ENCODE results near the gene EYA3.

Gene EYA3, protein sequence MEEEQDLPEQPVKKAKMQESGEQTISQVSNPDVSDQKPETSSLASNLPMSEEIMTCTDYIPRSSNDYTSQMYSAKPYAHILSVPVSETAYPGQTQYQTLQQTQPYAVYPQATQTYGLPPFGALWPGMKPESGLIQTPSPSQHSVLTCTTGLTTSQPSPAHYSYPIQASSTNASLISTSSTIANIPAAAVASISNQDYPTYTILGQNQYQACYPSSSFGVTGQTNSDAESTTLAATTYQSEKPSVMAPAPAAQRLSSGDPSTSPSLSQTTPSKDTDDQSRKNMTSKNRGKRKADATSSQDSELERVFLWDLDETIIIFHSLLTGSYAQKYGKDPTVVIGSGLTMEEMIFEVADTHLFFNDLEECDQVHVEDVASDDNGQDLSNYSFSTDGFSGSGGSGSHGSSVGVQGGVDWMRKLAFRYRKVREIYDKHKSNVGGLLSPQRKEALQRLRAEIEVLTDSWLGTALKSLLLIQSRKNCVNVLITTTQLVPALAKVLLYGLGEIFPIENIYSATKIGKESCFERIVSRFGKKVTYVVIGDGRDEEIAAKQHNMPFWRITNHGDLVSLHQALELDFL

DNA sequence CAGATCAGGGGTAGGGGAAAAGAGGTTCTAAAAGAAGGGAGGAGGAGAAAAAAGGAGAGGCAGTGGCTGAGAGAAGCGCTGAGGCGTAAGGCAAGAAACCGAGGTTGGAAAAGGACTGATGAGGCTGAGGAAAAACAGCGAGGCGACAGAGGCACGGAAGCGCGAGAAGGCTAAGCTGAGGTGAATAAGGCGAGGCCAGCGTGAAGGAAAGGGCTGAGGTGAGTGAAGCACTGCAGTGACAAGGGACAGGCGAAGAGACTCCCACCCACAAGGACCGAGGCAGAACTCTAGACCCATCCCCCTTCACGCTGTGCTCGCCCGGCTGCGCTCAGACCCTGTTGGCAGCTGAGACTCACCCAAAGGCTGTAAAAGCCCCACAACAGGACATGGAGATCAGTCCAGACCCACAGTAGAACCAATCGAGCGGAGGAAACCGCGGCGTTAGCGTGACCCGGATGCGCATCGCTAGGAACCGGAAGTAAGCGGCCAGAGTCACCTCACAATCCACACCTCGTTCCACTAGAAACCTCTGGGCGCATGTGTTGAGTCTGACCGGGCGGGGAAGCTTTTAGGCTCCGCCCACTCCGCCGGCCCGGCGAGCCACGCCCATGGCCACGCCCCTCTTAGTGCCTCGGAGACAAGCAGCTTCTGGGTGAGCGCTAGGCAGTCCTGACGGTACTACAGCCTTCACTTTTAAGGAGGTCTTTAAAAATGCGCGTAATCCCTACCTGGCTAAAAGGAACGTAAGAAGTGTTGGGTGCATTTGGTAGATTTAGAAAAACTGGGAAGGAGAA is at the start of gene EYA3:
Gene EYA3, minus strand, starts transcription at position 443 of the 794 bp plus-strand sequence. CDS start 30,584 bp downstream, outside the sequence.
- H3K27me3 ChIP-seq (ENCODE audit: control insufficient read depth in 1 of 2, insufficient read depth in 2 of 2, low read length in 2 of 2), result no peaks in the 10 kb centered on the region
- H3K4me3 ChIP-seq (ENCODE audit: low read length in 2 of 2), result peak within 1 kb of the TSS; percentile 92 to 100
- H3K36me3 ChIP-seq (ENCODE audit: control insufficient read depth in 2 of 2, insufficient read depth in 2 of 2, low read length in 2 of 2), result no peaks in the 10 kb centered on the region
- peak within 1 kb of the TSS; percentile 86 to 98 for H3K9ac ChIP-seq (ENCODE audit: low read length in 2 of 2)
- peak within 1 kb of the TSS; percentile 93 for H3K27ac ChIP-seq (ENCODE audit: low read length)
- peaks cover 8% of the 10 kb centered on the region for H3K4me1 ChIP-seq (ENCODE audit: control insufficient read depth, insufficient read depth, low read length)
- no peaks in the 10 kb centered on the region for H3K9me3 ChIP-seq (ENCODE audit: control insufficient read depth in 2 of 2, low read length in 2 of 2)

DNA sequence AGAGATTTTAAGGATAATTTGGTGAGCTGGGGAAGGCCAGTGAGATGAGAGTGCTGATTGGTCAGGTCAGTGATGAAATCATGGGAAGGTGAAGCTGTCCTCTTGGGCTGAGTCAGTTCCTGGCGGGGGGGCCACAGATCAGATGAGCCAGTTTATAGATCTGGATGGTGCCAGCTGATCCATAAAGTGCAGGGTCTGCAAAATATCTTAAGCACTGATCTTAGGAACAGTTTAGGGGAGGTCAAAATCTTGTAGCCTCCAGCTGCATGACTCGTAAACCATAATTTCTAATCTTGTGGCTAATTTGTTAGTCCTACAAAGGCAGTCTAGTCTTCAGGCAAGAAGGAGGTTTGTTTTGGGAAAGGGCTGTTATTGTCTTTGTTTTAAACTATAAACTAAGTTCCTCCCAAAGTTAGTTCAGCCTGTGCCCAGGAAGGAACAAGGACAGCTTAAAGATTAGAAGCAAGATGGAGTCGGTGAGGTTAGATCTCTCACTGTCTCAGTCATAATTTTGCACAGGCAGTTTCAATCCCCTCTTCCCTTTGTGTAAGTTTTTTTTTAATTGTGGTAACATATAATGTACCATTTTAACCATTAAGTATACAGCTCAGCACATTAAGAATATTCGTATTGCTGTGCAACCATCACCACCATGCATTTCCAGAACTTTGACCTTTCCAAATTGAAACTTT is 48.7 kb upstream of the EYA3 start:
- H3K27ac ChIP-seq (ENCODE audit: low read length), result no peak overlapping the region
- H3K27me3 ChIP-seq (ENCODE audit: control insufficient read depth in 1 of 2, insufficient read depth in 2 of 2, low read length in 2 of 2), result no peaks in the 10 kb centered on the region
- H3K9me3 ChIP-seq (ENCODE audit: control insufficient read depth in 2 of 2, low read length in 2 of 2), result no peaks in the 10 kb centered on the region
- H3K36me3 ChIP-seq (ENCODE audit: control insufficient read depth in 2 of 2, insufficient read depth in 2 of 2, low read length in 2 of 2), result no peaks in the 10 kb centered on the region
- no peaks in the 10 kb centered on the region for H3K4me1 ChIP-seq (ENCODE audit: control insufficient read depth, insufficient read depth, low read length)
- H3K4me3 ChIP-seq (ENCODE audit: low read length in 2 of 2), result no peak overlapping the region
- no peak overlapping the region for H3K9ac ChIP-seq (ENCODE audit: low read length in 2 of 2)

DNA sequence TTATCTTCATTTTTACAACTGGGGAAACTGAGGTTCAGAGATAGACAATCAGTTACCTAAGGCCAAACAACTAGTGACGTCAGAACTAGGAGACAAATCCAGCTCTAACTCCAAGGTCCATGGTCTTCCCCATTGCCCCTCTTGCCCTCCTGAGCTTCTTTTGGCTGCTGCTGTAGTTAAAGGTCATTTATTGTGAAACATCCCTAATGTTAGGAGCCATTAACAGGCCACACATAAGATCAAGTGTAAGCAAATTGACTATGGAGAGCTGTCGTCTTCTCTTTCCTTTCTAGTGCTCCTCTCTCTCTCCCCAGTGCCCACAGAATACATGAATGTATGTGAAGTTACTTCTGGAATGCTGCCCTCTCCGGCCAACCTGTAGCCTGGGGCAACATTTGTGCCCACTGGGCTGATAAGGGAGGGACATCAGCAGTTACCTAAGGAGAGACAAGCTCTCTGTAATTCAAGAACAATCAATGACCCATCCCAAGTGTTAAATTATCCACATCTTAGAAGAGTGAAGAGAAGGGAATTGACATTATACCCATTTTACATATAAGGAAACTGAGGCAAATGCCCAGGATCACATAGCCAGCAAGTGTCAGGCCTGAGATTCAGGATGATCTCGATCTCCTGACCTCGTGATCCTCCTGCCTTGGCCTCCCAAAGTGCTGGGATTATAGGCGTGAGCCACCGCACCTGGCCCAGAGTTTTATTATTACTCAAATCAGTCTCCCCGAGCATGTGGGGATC is 47.9 kb upstream of the EYA3 start:
- H3K36me3 ChIP-seq (ENCODE audit: control insufficient read depth in 2 of 2, insufficient read depth in 2 of 2, low read length in 2 of 2), result no peaks in the 10 kb centered on the region
- H3K27ac ChIP-seq (ENCODE audit: low read length), result no peak overlapping the region
- no peak overlapping the region for H3K4me3 ChIP-seq (ENCODE audit: low read length in 2 of 2)
- no peak overlapping the region for H3K9ac ChIP-seq (ENCODE audit: low read length in 2 of 2)
- H3K9me3 ChIP-seq (ENCODE audit: control insufficient read depth in 2 of 2, low read length in 2 of 2), result no peaks in the 10 kb centered on the region
- H3K4me1 ChIP-seq (ENCODE audit: control insufficient read depth, insufficient read depth, low read length), result no peaks in the 10 kb centered on the region
- no peaks in the 10 kb centered on the region for H3K27me3 ChIP-seq (ENCODE audit: control insufficient read depth in 1 of 2, insufficient read depth in 2 of 2, low read length in 2 of 2)

DNA sequence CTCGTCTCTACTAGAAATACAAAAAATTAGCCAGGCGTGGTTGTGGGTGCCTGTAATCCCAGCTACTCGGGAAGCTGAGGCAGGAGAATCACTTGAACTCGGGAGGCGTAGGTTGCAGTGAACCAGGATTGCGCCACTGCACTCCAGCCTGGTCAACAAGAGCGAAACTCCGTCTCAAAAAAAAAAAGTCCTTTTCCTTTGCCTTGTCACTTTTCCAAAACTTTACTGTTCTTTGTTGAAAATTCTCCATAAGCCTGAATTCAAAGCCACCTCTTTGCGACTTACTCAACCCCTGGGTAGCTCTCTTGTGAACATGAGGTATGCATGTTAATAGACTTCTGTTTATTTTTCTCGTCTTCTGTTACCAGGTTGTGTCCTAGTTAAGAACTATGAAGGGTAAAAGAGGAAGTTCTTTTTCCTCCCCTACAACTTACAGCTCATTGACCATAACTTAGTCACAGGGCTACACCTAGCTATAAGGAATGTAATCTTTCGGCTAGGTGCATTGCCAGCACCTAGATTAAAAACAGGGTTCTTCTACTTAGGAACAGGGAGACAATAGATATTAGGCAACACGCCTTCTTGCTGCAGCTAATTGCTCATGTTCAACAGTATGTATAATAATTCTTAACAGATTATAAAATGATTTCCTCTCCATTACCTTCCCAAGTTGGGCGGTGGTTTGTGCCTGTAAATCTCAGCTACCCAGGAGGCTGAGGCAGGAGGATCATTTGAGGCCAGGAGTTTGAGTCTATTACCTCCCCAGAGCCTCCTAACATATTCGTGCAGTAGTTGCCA is 47.2 kb upstream of the EYA3 start:
- Histone ChIP-seq H3K4me3 (ENCODE audit: low read length in 2 of 2) (no peak overlapping the region), H3K36me3 (ENCODE audit: control insufficient read depth in 2 of 2, insufficient read depth in 2 of 2, low read length in 2 of 2) (no peaks in the 10 kb centered on the region), H3K27ac (ENCODE audit: low read length) (no peak overlapping the region), H3K4me1 (ENCODE audit: control insufficient read depth, insufficient read depth, low read length) (no peaks in the 10 kb centered on the region), H3K27me3 (ENCODE audit: control insufficient read depth in 1 of 2, insufficient read depth in 2 of 2, low read length in 2 of 2) (no peaks in the 10 kb centered on the region), H3K9ac (ENCODE audit: low read length in 2 of 2) (no peak overlapping the region), H3K9me3 (ENCODE audit: control insufficient read depth in 2 of 2, low read length in 2 of 2) (no peaks in the 10 kb centered on the region)

DNA sequence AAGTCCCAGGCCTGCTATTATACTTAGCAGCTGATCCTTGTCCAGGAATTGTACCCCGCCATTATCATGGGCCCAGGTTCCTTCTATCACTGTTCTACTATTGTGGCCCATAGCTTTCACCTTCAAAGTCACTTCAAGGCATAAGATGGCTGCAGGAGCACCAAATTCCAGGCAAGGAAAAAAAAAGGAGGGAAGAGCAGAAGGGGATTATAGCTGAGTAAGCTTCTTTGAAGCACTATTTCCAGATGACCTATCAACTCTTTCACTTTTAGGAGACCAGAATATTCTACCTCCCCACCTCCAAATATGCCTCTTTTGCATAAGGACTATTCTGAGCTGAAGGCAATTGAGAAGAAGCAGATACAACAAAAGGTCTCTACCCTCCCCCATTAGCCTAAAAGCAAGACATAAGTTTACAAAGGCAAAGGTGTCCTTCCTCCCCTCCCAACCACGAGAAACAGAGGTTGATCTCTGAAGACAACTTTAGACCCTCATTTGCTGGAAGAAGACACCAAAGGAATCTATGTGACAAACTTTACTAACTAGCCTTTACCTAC is 46.3 kb upstream of the EYA3 start:
- H3K4me3 ChIP-seq (ENCODE audit: low read length in 2 of 2), result no peak overlapping the region
- H3K27ac ChIP-seq (ENCODE audit: low read length), result no peak overlapping the region
- H3K9ac ChIP-seq (ENCODE audit: low read length in 2 of 2), result no peak overlapping the region
- no peaks in the 10 kb centered on the region for H3K36me3 ChIP-seq (ENCODE audit: control insufficient read depth in 2 of 2, insufficient read depth in 2 of 2, low read length in 2 of 2)
- H3K4me1 ChIP-seq (ENCODE audit: control insufficient read depth, insufficient read depth, low read length), result no peaks in the 10 kb centered on the region
- H3K27me3 ChIP-seq (ENCODE audit: control insufficient read depth in 1 of 2, insufficient read depth in 2 of 2, low read length in 2 of 2), result no peaks in the 10 kb centered on the region
- H3K9me3 ChIP-seq (ENCODE audit: control insufficient read depth in 2 of 2, low read length in 2 of 2), result no peaks in the 10 kb centered on the region

DNA sequence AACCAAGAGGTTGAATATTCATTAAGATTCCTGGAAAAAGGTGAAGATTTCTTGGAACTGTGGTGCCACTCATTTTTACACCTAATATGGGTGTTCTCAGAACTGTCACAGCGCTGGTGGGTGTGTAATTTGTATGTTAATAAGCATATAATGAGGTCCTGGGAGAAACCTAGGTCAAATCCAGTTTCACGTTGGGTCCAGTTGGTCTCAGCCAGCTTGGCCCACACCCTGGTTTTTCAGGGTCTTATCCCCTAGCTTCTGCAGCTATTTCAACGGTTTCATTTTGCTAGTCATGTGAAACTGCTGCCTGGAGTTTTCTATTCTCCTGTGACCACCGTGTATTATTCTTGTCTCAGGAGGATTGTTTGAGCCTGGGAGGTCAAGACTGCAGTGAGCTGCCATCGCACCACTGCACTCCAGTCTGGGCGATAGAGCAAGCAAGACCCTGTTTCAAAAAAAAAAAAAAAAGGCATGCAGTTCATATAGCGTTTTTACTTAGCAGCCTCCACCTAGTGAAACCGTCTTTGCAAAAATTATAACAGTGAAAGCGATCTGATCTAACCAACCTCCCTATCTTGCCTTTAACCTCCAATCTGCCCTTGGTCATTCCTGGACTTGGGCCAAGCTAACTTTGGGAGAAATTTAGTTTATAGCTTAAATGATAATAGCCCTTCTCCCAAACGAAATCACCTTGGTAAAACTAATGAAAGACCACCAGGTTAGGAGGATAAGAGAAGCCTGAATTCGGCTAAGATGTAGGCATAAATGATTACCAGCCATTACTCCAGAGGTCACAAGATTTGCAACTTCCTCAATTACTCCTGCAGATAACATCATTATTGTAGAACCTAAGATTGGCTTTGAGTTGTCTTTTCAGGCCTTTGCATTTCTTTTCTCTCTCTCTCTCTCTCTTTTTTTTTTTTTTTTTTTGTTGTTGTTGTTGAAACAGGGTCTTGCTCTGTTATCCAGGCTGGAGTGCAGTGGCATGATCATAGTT is 44.1 kb upstream of the EYA3 start:
- Histone ChIP-seq H3K9me3 (ENCODE audit: control insufficient read depth in 2 of 2, low read length in 2 of 2) (no peaks in the 10 kb centered on the region), H3K4me1 (ENCODE audit: control insufficient read depth, insufficient read depth, low read length) (no peaks in the 10 kb centered on the region), H3K9ac (ENCODE audit: low read length in 2 of 2) (no peak overlapping the region), H3K4me3 (ENCODE audit: low read length in 2 of 2) (no peak overlapping the region), H3K36me3 (ENCODE audit: control insufficient read depth in 2 of 2, insufficient read depth in 2 of 2, low read length in 2 of 2) (no peaks in the 10 kb centered on the region), H3K27me3 (ENCODE audit: control insufficient read depth in 1 of 2, insufficient read depth in 2 of 2, low read length in 2 of 2) (peaks cover 0 to 4% of the 10 kb centered on the region in 2 donors), H3K27ac (ENCODE audit: low read length) (no peak overlapping the region)

DNA sequence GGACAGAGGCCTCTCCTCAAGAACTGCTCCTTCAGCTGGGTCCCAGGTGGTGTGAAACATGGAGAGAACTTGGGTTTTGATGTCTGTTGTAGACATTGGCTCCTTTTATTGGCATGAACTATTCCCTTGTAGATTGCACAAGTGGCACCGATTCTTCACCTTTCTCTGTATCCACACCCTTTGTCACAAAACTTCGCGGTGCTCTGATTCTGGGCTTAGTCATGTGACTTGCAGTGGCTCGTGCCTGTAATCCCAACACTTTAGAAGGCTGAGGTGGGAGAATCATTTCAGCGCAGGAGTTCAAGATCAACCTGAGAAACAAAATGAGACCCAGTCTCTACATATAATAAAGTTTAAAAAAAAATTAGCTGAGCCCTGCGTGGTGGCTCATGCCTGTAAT is 42.5 kb upstream of the EYA3 start:
- Histone ChIP-seq H3K4me1 (ENCODE audit: control insufficient read depth, insufficient read depth, low read length) (no peaks in the 10 kb centered on the region), H3K9me3 (ENCODE audit: control insufficient read depth in 2 of 2, low read length in 2 of 2) (no peaks in the 10 kb centered on the region), H3K4me3 (ENCODE audit: low read length in 2 of 2) (no peak overlapping the region), H3K36me3 (ENCODE audit: control insufficient read depth in 2 of 2, insufficient read depth in 2 of 2, low read length in 2 of 2) (no peaks in the 10 kb centered on the region), H3K27me3 (ENCODE audit: control insufficient read depth in 1 of 2, insufficient read depth in 2 of 2, low read length in 2 of 2) (peaks cover 0 to 4% of the 10 kb centered on the region in 2 donors), H3K27ac (ENCODE audit: low read length) (no peak overlapping the region), H3K9ac (ENCODE audit: low read length in 2 of 2) (no peak overlapping the region)

DNA sequence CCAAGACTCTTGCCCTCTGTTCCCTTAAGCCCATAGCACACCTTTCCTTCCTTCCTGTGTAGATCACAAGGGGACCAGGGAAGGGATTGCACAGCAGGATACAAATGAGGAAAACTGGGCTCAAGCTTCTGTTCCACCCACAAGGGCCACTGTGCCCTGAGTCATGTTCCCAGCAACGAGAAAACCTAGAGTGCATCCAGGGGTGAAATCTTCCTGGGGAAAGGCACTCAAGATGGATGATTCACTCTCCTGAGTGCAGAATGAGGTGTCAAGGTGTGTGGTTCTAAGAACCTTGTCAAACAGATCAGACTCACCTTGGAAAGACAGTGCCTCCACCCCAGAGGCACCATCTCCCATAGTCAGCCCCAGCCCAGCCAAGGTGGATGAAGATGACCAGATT is 40.7 kb upstream of the EYA3 start:
- Histone ChIP-seq H3K27ac (ENCODE audit: low read length) (no peak overlapping the region), H3K27me3 (ENCODE audit: control insufficient read depth in 1 of 2, insufficient read depth in 2 of 2, low read length in 2 of 2) (peaks cover 0 to 4% of the 10 kb centered on the region in 2 donors), H3K9ac (ENCODE audit: low read length in 2 of 2) (no peak overlapping the region), H3K9me3 (ENCODE audit: control insufficient read depth in 2 of 2, low read length in 2 of 2) (no peaks in the 10 kb centered on the region), H3K4me3 (ENCODE audit: low read length in 2 of 2) (no peak overlapping the region), H3K4me1 (ENCODE audit: control insufficient read depth, insufficient read depth, low read length) (no peaks in the 10 kb centered on the region), H3K36me3 (ENCODE audit: control insufficient read depth in 2 of 2, insufficient read depth in 2 of 2, low read length in 2 of 2) (no peaks in the 10 kb centered on the region)
